HEK293 (cell line): ENCODE measurements around the gene FUT1.
A peak's percentile ranks its signal among the peaks of the same experiment; 100 is the strongest.
"Not testable (repeated sequence)": the region's sequence is repeated elsewhere in the genome, so short reads cannot be mapped to it uniquely, and the experiment has no call there.

Source experiments
- CTCF ChIA-PET: fragments of 350-600 bp; formaldehyde crosslinking; extraction: SDS; loops from one replicate; lab custom pipeline; 2021; ENCODE audit warnings: antibody characterized with exemption; lab: Yijun Ruan, JAX
- POLR2A ChIA-PET: fragments of 300-600 bp; formaldehyde crosslinking; extraction: SDS; loops from one replicate; lab custom pipeline; 2020; ENCODE audit warnings: antibody characterized with exemption, inconsistent platforms; lab: Yijun Ruan, JAX
- H3K27ac ChIP-seq: fragments of 200-500 bp; sonication (Bioruptor generic); 2 replicates; pipeline ENCODE4 v1.5.1; 2014; ENCODE audit warnings: low read depth, low read length, control low read depth, inconsistent platforms; ENCODE audit errors: extremely low read depth
- H3K36me3 ChIP-seq, 2 experiments: fragments of 200-500 bp in 1 of 2; sonication (Bioruptor generic) in 1 of 2; 1 replicate in 1 of 2; 2 replicates in 1 of 2; pipeline ENCODE4 v1.5.1; 2014 to 2017; ENCODE audit warnings: inconsistent platforms in 2 of 2, low read length in 2 of 2; ENCODE audit not compliant: control insufficient read depth in 2 of 2, insufficient read depth in 1 of 2
- H3K4me1 ChIP-seq: fragments of 200-500 bp; sonication (Bioruptor generic); 2 replicates; pipeline ENCODE4 v1.5.1; 2014; ENCODE audit warnings: mild to moderate bottlenecking, low read length, inconsistent platforms; ENCODE audit not compliant: control insufficient read depth, insufficient read depth
- H3K4me3 ChIP-seq: 2 replicates; pipeline ENCODE4 v1.5.1; 2011; ENCODE audit warnings: low read depth, mild to moderate bottlenecking, control low read depth, low read length, moderate library complexity
- H3K9me3 ChIP-seq: fragments of 200-500 bp; sonication (Bioruptor generic); 2 replicates; pipeline ENCODE4 v1.5.1; 2014; ENCODE audit warnings: low read depth, low read length, inconsistent platforms; ENCODE audit not compliant: control insufficient read depth, insufficient read depth
- ATF2 ChIP-seq: fragments of 450-650 bp; formaldehyde crosslinking; IDR thresholded peaks from 2 replicates; pipeline ENCODE4 v1.5.1; 2016; ENCODE audit warnings: missing biosample characterization, missing genetic modification characterization, low read depth
- BCL11B ChIP-seq: fragments of 450-650 bp; formaldehyde crosslinking; IDR thresholded peaks from 2 replicates; pipeline ENCODE4 v1.5.1; 2016; ENCODE audit warnings: low read depth, missing biosample characterization, missing genetic modification characterization
- BCL6B ChIP-seq: fragments of 450-650 bp; formaldehyde crosslinking; IDR thresholded peaks from 2 replicates; pipeline ENCODE4 v1.5.1; 2017; ENCODE audit warnings: missing biosample characterization, missing genetic modification characterization
- EGR2 ChIP-seq: fragments of 450-650 bp; formaldehyde crosslinking; IDR thresholded peaks from 2 replicates; pipeline ENCODE4 v1.5.1; 2016; ENCODE audit warnings: low read depth, missing biosample characterization, missing genetic modification characterization
- MYNN ChIP-seq: fragments of 450-650 bp; formaldehyde crosslinking; IDR thresholded peaks from 2 replicates; pipeline ENCODE4 v1.5.1; 2016; ENCODE audit warnings: missing biosample characterization, missing genetic modification characterization, borderline replicate concordance
- ZBTB26 ChIP-seq: fragments of 450-650 bp; formaldehyde crosslinking; optimal IDR thresholded peaks from 2 replicates; pipeline ENCODE3; 2016; ENCODE audit warnings: missing biosample characterization, mild to moderate bottlenecking, missing genetic modification characterization
- ZBTB44 ChIP-seq: fragments of 450-650 bp; IDR thresholded peaks from 2 replicates; pipeline ENCODE4 v1.5.1; 2018; ENCODE audit warnings: missing biosample characterization, mild to moderate bottlenecking, missing genetic modification characterization
- ZNF112 ChIP-seq: fragments of 450-650 bp; formaldehyde crosslinking; IDR thresholded peaks from 2 replicates; pipeline ENCODE4 v1.5.0; 2017; ENCODE audit warnings: missing biosample characterization, missing genetic modification characterization
- ZNF140 ChIP-seq: fragments of 450-650 bp; formaldehyde crosslinking; IDR thresholded peaks from 2 replicates; pipeline ENCODE4 v1.5.1; 2016; ENCODE audit warnings: missing biosample characterization, missing genetic modification characterization
- ZNF157 ChIP-seq: fragments of 450-650 bp; formaldehyde crosslinking; IDR thresholded peaks from 2 replicates; pipeline ENCODE4 v1.5.1; 2016; ENCODE audit warnings: missing biosample characterization, missing genetic modification characterization
- ZNF24 ChIP-seq: fragments of 450-650 bp; formaldehyde crosslinking; IDR thresholded peaks from 2 replicates; pipeline ENCODE4 v1.5.1; 2016; ENCODE audit warnings: missing biosample characterization, missing genetic modification characterization
- ZNF266 ChIP-seq: fragments of 450-650 bp; formaldehyde crosslinking; IDR thresholded peaks from 2 replicates; pipeline ENCODE4 v1.5.1; 2016; ENCODE audit warnings: missing biosample characterization, missing genetic modification characterization, low read depth
- ZNF274 ChIP-seq, 2 experiments: fragments of 200-500 bp in 1 of 2; fragments of 450-650 bp in 1 of 2; sonication (Bioruptor generic) in 1 of 2; formaldehyde crosslinking in 1 of 2; IDR thresholded peaks; 2 replicates each; pipeline versions ENCODE4 v1.5.1 to v1.6.1; 2014 to 2016; ENCODE audit warnings: borderline replicate concordance in 1 of 2, inconsistent platforms in 1 of 2, low read length in 1 of 2, missing biosample characterization in 1 of 2, missing genetic modification characterization in 1 of 2
- ZNF292 ChIP-seq: fragments of 450-650 bp; formaldehyde crosslinking; IDR thresholded peaks from 2 replicates; pipeline ENCODE4 v1.5.1; 2016; ENCODE audit warnings: low read depth, missing biosample characterization, missing genetic modification characterization, borderline replicate concordance
- ZNF362 ChIP-seq: fragments of 450-650 bp; formaldehyde crosslinking; IDR thresholded peaks from 2 replicates; pipeline ENCODE4 v1.5.1; 2016; ENCODE audit warnings: missing biosample characterization, missing genetic modification characterization
- ZNF366 ChIP-seq: fragments of 450-650 bp; formaldehyde crosslinking; conservative IDR thresholded peaks from 2 replicates; pipeline ENCODE4 v1.5.1; 2016; ENCODE audit warnings: missing biosample characterization, missing genetic modification characterization
- ZNF404 ChIP-seq: fragments of 450-650 bp; formaldehyde crosslinking; IDR thresholded peaks from 2 replicates; pipeline ENCODE4 v1.5.1; 2017; ENCODE audit warnings: missing biosample characterization, missing genetic modification characterization
- ZNF488 ChIP-seq: fragments of 450-650 bp; formaldehyde crosslinking; IDR thresholded peaks from 2 replicates; pipeline ENCODE4 v1.5.1; 2016; ENCODE audit warnings: missing biosample characterization, missing genetic modification characterization
- ZNF514 ChIP-seq: fragments of 450-650 bp; formaldehyde crosslinking; IDR thresholded peaks from 2 replicates; pipeline ENCODE4 v1.5.1; 2016; ENCODE audit warnings: missing biosample characterization, missing genetic modification characterization
- ZNF658 ChIP-seq: fragments of 450-650 bp; formaldehyde crosslinking; IDR thresholded peaks from 2 replicates; pipeline ENCODE4; 2016; ENCODE audit warnings: missing biosample characterization, missing genetic modification characterization
- ZNF747 ChIP-seq: fragments of 450-650 bp; formaldehyde crosslinking; IDR thresholded peaks from 2 replicates; pipeline ENCODE4 v1.5.1; 2016; ENCODE audit warnings: missing biosample characterization, missing genetic modification characterization
- ZSCAN18 ChIP-seq: fragments of 450-650 bp; formaldehyde crosslinking; IDR thresholded peaks from 2 replicates; pipeline ENCODE4 v1.5.1; 2016; ENCODE audit warnings: missing biosample characterization, missing genetic modification characterization
- ZXDB ChIP-seq: fragments of 450-650 bp; formaldehyde crosslinking; IDR thresholded peaks from 2 replicates; pipeline ENCODE4 v1.5.1; 2016; ENCODE audit warnings: missing biosample characterization, missing genetic modification characterization

Gene FUT1

GRCh38 chr19:48718106-48718505 is 34.3 kb downstream of the FUT1 start:
- not testable (repeated sequence) for H3K4me3 ChIP-seq
- TF ChIP-seq ZNF362 (tag by site-specific recombination) = 0 out of 2 replicates have a peak, but pooled peaks have one; percentile 47
- TF ChIP-seq, all 188 proteins: peak for 1; not testable (repeated sequence) for 187
- H3K4me1 ChIP-seq, H3K9me3 ChIP-seq, H3K36me3 ChIP-seq, H3K27ac ChIP-seq, CTCF ChIA-PET: not testable (repeated sequence)
- POLR2A ChIA-PET = interaction anchor here (0.6 kb wide), 1 partner anchor 19 kb away, joined by 4 read pairs; no protein-coding TSS in a partner anchor

GRCh38 chr19:48716562-48717291 is 35.7 kb downstream of the FUT1 start:
- POLR2A ChIA-PET = interaction anchor here (0.9 to 1.4 kb wide), 3 partner anchors 9 to 98 kb away, joined by 5 to 6 read pairs (median 6); partner anchors contain the start of genes RPL18 and SPHK2
- Histone ChIP-seq H3K36me3 (no peaks in the 10 kb centered on the region; a peak in 1 of 3 replicates), H3K4me3 (no peak overlapping the region), H3K4me1 (peaks cover 13% of the 10 kb centered on the region), H3K27ac (peak overlapping the region; percentile 52; the same call in 1 of the 2 replicates), H3K9me3 (no peaks in the 10 kb centered on the region)
- CTCF ChIA-PET = no interaction called here
- TF ChIP-seq ZNF658 (tag by site-specific recombination) = no peak
- peak; percentile 64 for TF ChIP-seq ZNF366
- TF ChIP-seq ZNF747 (tag by site-specific recombination) = no peak
- no peak for TF ChIP-seq ZSCAN18 (tag by site-specific recombination)
- TF ChIP-seq ZNF157 (tag by site-specific recombination) = no peak
- no peak for TF ChIP-seq BCL6B (tag by site-specific recombination)
- TF ChIP-seq ZNF24 (tag by site-specific recombination) = peak; percentile 72
- TF ChIP-seq ZNF292 (tag by site-specific recombination) = no peak
- no peak for TF ChIP-seq ATF2 (tag by site-specific recombination)
- peak; percentile 60 for TF ChIP-seq ZBTB26
- TF ChIP-seq ZNF488 = no peak
- no peak for TF ChIP-seq ZNF514 (tag by site-specific recombination)
- TF ChIP-seq ZBTB44 (tag by site-specific recombination) = peak; percentile 31; the same call in 1 of the 2 replicates
- TF ChIP-seq ZNF266 (tag by site-specific recombination) = no peak
- TF ChIP-seq MYNN (tag by site-specific recombination) = no peak
- no peak for TF ChIP-seq BCL11B
- TF ChIP-seq ZNF112 (tag by site-specific recombination) = no peak
- TF ChIP-seq ZNF140 (tag by site-specific recombination) = no peak
- no peak for TF ChIP-seq ZNF274 (IDR thresholded peaks at IDR 0.05; ENCODE audit: low read length)
- no peak for TF ChIP-seq ZNF274 (tag by site-specific recombination; IDR thresholded peaks at IDR 0.05; ENCODE audit: borderline replicate concordance)
- TF ChIP-seq ZXDB (tag by site-specific recombination) = 0 out of 2 replicates have a peak, but pooled peaks have one; percentile 61
- TF ChIP-seq ZNF404 (tag by site-specific recombination) = no peak
- TF ChIP-seq EGR2 (tag by site-specific recombination) = peak; percentile 94
